GM21423 (cell line): ENCODE results near the gene ARSI.

ENCODE experiments used
- ATAC-seq: cut with Tn5 transposase; IDR thresholded peaks from one replicate; pipeline ENCODE4 v1.9.1; 2021; ENCODE audit warnings: mild to moderate bottlenecking, moderate library complexity; ENCODE audit not compliant: unreplicated experiment

Gene ARSI

GRCh38 chr5:150295172-150295634 lies 7.5 kb downstream of the ARSI start:
- ATAC-seq: no peak

GRCh38 chr5:150294551-150295071 lies 8.1 kb downstream of the ARSI start:
- ATAC-seq: no peak

- no peak for ATAC-seq
Measured at GRCh38 chr5:150293091-150293941, 9.4 kb downstream of the ARSI start.

- ATAC-seq: no peak
Measured at GRCh38 chr5:150291388-150292385, 11.0 kb downstream of the ARSI start.

GRCh38 chr5:150289551-150290390 lies 12.9 kb downstream of the ARSI start, which contains the start of gene CAMK2A:
Gene CAMK2A, minus strand, starts transcription at chr5:150289773. Its CDS starts 148 bp downstream, at chr5:150289625.
- no peak for ATAC-seq

GRCh38 chr5:150288791-150289190 lies 13.9 kb downstream of the ARSI start:
- ATAC-seq: no peak

- ATAC-seq: no peak
Measured at GRCh38 chr5:150288361-150288760, 14.3 kb downstream of the ARSI start.

GRCh38 chr5:150286820-150287219 lies 15.9 kb downstream of the ARSI start:
- ATAC-seq: no peak

GRCh38 chr5:150285114-150285513 lies 17.6 kb downstream of the ARSI start:
- ATAC-seq: no peak

- no peak for ATAC-seq
Measured at GRCh38 chr5:150284311-150284710, 18.4 kb downstream of the ARSI start.

- no peak for ATAC-seq
Measured at GRCh38 chr5:150283904-150284303, 18.8 kb downstream of the ARSI start.

- no peak for ATAC-seq
Measured at GRCh38 chr5:150281987-150282386, 20.7 kb downstream of the ARSI start.

- no peak for ATAC-seq
Measured at GRCh38 chr5:150279330-150280020, 23.2 kb downstream of the ARSI start.

- no peak for ATAC-seq
Measured at GRCh38 chr5:150278916-150279315, 23.8 kb downstream of the ARSI start.

- ATAC-seq: no peak
Measured at GRCh38 chr5:150278046-150278730, 24.5 kb downstream of the ARSI start.

- no peak for ATAC-seq
Measured at GRCh38 chr5:150277043-150277442, 25.7 kb downstream of the ARSI start.

GRCh38 chr5:150274811-150275210 lies 27.9 kb downstream of the ARSI start:
- ATAC-seq: no peak

GRCh38 chr5:150272531-150272930 lies 30.2 kb downstream of the ARSI start:
- ATAC-seq: no peak

GRCh38 chr5:150271923-150272322 lies 30.8 kb downstream of the ARSI start:
- no peak for ATAC-seq
